ENCODE data around the gene FNDC10. TPM values are rescaled to one million over a fixed set of nuclear protein-coding genes. Genes with fewer than 3 reads are reported as not detected.

The FNDC10 gene
- total RNA-seq, 1 donor from 2014 or later: 11.6 TPM

DNA sequence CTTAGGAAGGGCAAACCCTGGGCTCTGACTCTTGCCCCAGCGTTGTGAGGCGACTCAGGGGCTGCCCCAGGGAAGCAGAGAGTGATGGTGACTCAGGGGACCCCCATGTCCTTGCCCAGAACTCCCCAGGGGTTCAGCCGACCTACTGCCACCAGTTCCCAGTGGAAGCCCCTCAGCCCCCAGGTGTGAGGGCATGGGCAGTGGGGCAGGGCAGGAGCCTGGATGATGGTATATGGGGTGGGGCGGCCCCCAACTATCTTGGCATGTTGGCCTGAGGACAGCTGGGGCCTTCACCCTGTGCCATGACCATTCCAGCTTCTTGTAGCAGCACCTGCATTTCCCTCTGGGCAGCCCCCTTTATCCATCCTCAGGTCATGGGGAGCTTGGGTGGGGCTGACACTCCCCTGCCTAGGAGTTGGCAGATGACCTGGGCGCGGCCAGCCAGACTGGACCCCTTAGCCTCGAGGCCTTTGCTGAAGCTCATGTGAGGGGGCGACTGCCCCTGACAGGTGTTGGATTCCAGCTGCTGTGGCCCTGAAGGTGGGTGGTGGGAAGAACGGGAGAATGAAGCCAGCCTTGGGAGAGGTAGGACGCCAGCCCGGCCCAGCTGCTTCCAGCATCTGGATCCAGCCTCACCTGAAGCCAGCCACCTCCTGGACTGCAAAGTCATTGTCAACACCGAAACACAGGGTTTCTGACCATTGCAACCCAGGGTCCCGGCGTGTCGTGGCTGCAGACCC, 1.8 kb upstream of the FNDC10 start:
- Mint-ChIP-seq H3K27ac (ENCODE audit: unreplicated experiment) (no peak overlapping the region), H3K9me3 (ENCODE audit: unreplicated experiment) (no peaks in the 10 kb centered on the region), H3K4me3 (ENCODE audit: unreplicated experiment) (no peak overlapping the region), H3K36me3 (ENCODE audit: low read depth, unreplicated experiment) (peaks cover 1% of the 10 kb centered on the region), H3K4me1 (ENCODE audit: unreplicated experiment) (no peaks in the 10 kb centered on the region), H3K27me3 (ENCODE audit: unreplicated experiment) (peaks cover 10% of the 10 kb centered on the region)
- DNase-seq (ENCODE audit: low spot score): no peak
- TF ChIP-seq, protein P1, sequence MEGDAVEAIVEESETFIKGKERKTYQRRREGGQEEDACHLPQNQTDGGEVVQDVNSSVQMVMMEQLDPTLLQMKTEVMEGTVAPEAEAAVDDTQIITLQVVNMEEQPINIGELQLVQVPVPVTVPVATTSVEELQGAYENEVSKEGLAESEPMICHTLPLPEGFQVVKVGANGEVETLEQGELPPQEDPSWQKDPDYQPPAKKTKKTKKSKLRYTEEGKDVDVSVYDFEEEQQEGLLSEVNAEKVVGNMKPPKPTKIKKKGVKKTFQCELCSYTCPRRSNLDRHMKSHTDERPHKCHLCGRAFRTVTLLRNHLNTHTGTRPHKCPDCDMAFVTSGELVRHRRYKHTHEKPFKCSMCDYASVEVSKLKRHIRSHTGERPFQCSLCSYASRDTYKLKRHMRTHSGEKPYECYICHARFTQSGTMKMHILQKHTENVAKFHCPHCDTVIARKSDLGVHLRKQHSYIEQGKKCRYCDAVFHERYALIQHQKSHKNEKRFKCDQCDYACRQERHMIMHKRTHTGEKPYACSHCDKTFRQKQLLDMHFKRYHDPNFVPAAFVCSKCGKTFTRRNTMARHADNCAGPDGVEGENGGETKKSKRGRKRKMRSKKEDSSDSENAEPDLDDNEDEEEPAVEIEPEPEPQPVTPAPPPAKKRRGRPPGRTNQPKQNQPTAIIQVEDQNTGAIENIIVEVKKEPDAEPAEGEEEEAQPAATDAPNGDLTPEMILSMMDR (IDR thresholded peaks at IDR 0.05; ENCODE audit: unreplicated experiment): no peak

DNA sequence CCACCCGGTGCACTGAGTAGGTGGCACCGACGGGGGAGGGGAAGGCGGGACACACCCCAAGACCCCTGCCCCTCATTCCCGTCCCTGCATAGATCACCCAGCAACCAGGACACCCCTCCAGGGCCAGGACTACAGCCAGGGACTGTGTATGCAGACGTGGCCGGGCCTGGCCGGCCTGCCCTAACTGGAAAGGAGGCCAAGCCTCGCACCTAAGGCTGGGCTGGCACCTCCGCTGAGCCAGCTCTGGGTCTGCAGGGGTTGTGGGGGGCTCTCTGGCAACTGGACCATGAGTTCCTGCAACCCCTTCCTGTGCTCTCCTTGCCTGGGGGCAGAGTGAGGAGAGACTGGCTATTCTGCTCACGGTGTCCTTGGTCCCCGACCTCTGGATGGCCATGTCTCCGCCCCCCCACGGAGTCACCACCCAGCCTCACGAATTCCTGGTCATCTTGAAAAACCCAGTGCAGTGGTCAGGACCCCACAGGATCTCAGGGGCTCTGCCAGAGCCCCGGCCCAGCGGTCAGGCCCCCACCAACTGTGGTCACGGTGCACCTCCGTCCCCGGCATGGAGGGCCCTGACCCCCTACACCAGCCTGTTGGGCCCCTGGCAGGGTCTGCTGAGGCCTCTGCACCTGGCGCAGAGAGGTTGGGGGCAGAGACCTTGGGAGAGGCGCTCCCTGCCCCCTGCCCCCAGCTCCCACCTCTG, 1.1 kb upstream of the FNDC10 start:
- Mint-ChIP-seq H3K27ac (ENCODE audit: unreplicated experiment) (no peak overlapping the region), H3K27me3 (ENCODE audit: unreplicated experiment) (peaks cover 10% of the 10 kb centered on the region), H3K4me3 (ENCODE audit: unreplicated experiment) (no peak overlapping the region), H3K4me1 (ENCODE audit: unreplicated experiment) (no peaks in the 10 kb centered on the region), H3K9me3 (ENCODE audit: unreplicated experiment) (no peaks in the 10 kb centered on the region), H3K36me3 (ENCODE audit: low read depth, unreplicated experiment) (no peaks in the 10 kb centered on the region)
- TF ChIP-seq, protein P1 (IDR thresholded peaks at IDR 0.05; ENCODE audit: unreplicated experiment): no peak
- DNase-seq (ENCODE audit: low spot score): peak; percentile 4

DNA sequence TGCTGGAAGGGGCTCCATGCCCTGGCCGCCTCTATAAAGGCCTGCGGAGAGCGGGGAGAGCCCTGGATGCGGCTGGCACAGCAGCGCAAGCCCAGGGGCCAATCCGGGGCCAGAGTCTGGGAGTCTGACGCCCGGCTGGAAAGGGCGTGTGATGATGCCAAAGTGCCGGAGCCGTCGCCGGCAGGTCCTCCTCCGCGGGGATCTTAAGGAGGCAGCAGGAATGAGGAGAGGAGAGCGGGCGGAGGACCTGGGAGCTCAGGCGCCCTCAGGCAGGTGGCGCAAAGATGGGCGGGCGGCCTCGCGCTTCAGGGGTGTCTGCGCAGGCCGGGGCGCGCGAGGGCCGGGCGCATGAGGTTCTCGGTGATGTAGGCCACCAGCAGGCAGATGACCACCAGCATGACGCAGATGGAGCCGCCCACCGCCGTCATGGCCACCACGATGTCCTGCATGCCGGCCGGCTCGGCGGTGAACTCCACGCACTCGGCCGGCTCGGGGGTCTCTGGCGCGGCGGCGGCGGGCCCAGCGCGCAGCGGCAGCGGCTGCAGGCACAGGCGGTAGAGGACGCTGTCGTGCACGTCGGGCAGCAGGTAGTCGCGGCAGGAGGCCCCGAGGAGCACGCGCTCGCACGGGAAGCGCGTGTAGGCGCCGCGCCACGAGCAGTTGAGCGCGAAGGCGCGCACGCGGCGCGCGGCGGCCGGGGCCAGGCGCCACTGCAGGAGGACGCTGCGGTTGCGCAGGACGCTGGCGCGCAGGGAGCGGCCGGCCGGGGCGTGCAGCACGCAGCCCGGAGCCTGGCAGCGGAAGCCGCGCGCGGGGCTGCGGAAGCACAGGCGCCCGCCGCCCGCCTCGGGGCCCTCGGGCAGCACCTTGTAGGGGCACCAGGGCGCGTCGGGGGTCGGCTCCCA, 653 bp downstream of the FNDC10 start:
- Mint-ChIP-seq H3K4me3 (ENCODE audit: unreplicated experiment) (peak overlapping the region; percentile 81), H3K9me3 (ENCODE audit: unreplicated experiment) (no peaks in the 10 kb centered on the region), H3K27me3 (ENCODE audit: unreplicated experiment) (peaks cover 8% of the 10 kb centered on the region), H3K4me1 (ENCODE audit: unreplicated experiment) (no peaks in the 10 kb centered on the region), H3K27ac (ENCODE audit: unreplicated experiment) (no peak overlapping the region), H3K36me3 (ENCODE audit: low read depth, unreplicated experiment) (no peaks in the 10 kb centered on the region)
- TF ChIP-seq, protein P1 (IDR thresholded peaks at IDR 0.05; ENCODE audit: unreplicated experiment): no peak
- DNase-seq (ENCODE audit: low spot score): peak; percentile 43

DNA sequence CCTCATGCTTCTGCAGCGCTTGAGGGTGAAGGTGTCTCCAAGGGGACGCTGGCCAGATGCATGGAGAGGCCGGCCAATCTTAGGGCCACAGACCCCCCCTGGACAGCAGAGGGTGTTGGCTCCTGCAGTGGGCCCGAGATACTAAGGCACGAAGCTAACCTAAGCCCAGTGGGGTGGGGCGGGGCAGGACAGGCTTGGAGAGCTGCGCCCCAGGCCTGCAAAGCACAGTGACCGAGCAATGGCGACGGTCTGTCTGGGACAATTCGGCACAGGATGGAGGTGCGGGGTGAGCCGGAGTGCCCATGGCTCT, 1.3 kb downstream of the FNDC10 start:
- Mint-ChIP-seq H3K4me3 (ENCODE audit: unreplicated experiment) (peak overlapping the region; percentile 81), H3K36me3 (ENCODE audit: low read depth, unreplicated experiment) (no peaks in the 10 kb centered on the region), H3K27me3 (ENCODE audit: unreplicated experiment) (peaks cover 6% of the 10 kb centered on the region), H3K4me1 (ENCODE audit: unreplicated experiment) (no peaks in the 10 kb centered on the region), H3K27ac (ENCODE audit: unreplicated experiment) (no peak overlapping the region), H3K9me3 (ENCODE audit: unreplicated experiment) (no peaks in the 10 kb centered on the region)
- TF ChIP-seq, protein P1 (IDR thresholded peaks at IDR 0.05; ENCODE audit: unreplicated experiment): no peak
- no peak for DNase-seq (ENCODE audit: low spot score)

All from endothelial cell (in vitro differentiated cells).